ENCODE results near the gene ITPR1.

GRCh38 chr3:4808637-4809036, 315.5 kb downstream of the ITPR1 start:
- TF ChIP-seq CTCF (IDR thresholded peaks at IDR 0.05) (no peak), POLR2AphosphoS5 (IDR thresholded peaks at IDR 0.05; ENCODE audit: low read depth, low read length) (no peak), REST (IDR thresholded peaks at IDR 0.05; ENCODE audit: insufficient read depth in 1 of 2, low read depth in 2 of 2, low read length in 1 of 2) (no peak), SIN3A (IDR thresholded peaks at IDR 0.05; ENCODE audit: borderline replicate concordance, insufficient read depth, low read depth, low read length) (no peak)

All from Panc1 (cell line).